ENCODE results near the gene LY6G5B.
"Not testable (repeated sequence)": the region's sequence is repeated elsewhere in the genome, so short reads cannot be mapped to it uniquely, and the experiment has no call there.

The LY6G5B gene

GRCh38 chr6:31705931-31706330 lies 36.2 kb downstream of the LY6G5B start:
- Histone ChIP-seq H3K27me3 (ENCODE audit: control insufficient read depth, insufficient read depth, low read length, poor library complexity, severe bottlenecking) (peaks cover 32% of the 10 kb centered on the region), H3K27ac (ENCODE audit: insufficient read depth, low read depth, low read length, poor library complexity, severe bottlenecking) (no peak overlapping the region), H3K4me3 (ENCODE audit: insufficient read depth, low read depth, low read length) (no peak overlapping the region), H3K36me3 (ENCODE audit: control insufficient read depth, insufficient read depth, low read length) (no peaks in the 10 kb centered on the region), H3K9me3 (ENCODE audit: control insufficient read depth, low read length) (no peaks in the 10 kb centered on the region), H3K4me1 (ENCODE audit: control insufficient read depth, insufficient read depth, low read length) (peaks cover 9% of the 10 kb centered on the region)
- WGBS, 2 experiments = 93 to 95% methylated on average over 6 of the region's 6 CpGs

- Histone ChIP-seq H3K27me3 (ENCODE audit: control insufficient read depth, insufficient read depth, low read length, poor library complexity, severe bottlenecking) (peaks cover 38% of the 10 kb centered on the region), H3K4me3 (ENCODE audit: insufficient read depth, low read depth, low read length) (no peak within 1 kb of the TSS), H3K9me3 (ENCODE audit: control insufficient read depth, low read length) (no peaks in the 10 kb centered on the region), H3K4me1 (ENCODE audit: control insufficient read depth, insufficient read depth, low read length) (peaks cover 11% of the 10 kb centered on the region), H3K36me3 (ENCODE audit: control insufficient read depth, insufficient read depth, low read length) (no peaks in the 10 kb centered on the region), H3K27ac (ENCODE audit: insufficient read depth, low read depth, low read length, poor library complexity, severe bottlenecking) (no peak within 1 kb of the TSS)
- 72 to 87% methylated on average over 3 of the region's 3 CpGs for WGBS, 2 experiments
These were observed 36.8 kb downstream of the LY6G5B start, which contains the start of gene LY6G6F for GRCh38 chr6:31706599-31706998. TSS of gene LY6G6F (plus strand) at chr6:31706866. CDS start at chr6:31706907, 41 bp downstream.

- Histone ChIP-seq H3K4me1 (ENCODE audit: control insufficient read depth, insufficient read depth, low read length) (peaks cover 12% of the 10 kb centered on the region), H3K27me3 (ENCODE audit: control insufficient read depth, insufficient read depth, low read length, poor library complexity, severe bottlenecking) (peaks cover 49% of the 10 kb centered on the region), H3K36me3 (ENCODE audit: control insufficient read depth, insufficient read depth, low read length) (no peaks in the 10 kb centered on the region), H3K27ac (ENCODE audit: insufficient read depth, low read depth, low read length, poor library complexity, severe bottlenecking) (no peak overlapping the region), H3K4me3 (ENCODE audit: insufficient read depth, low read depth, low read length) (no peak overlapping the region), H3K9me3 (ENCODE audit: control insufficient read depth, low read length) (no peaks in the 10 kb centered on the region)
- 90 to 94% methylated on average over 10 of the region's 10 CpGs for WGBS, 2 experiments
These were observed 37.9 kb downstream of the LY6G5B start for GRCh38 chr6:31707701-31708100.

- H3K9me3 ChIP-seq (ENCODE audit: control insufficient read depth, low read length) = no peaks in the 10 kb centered on the region
- H3K4me3 ChIP-seq (ENCODE audit: insufficient read depth, low read depth, low read length) = no peak overlapping the region
- 90 to 93% methylated on average over 2 of the region's 3 CpGs for WGBS, 2 experiments
- H3K4me1 ChIP-seq (ENCODE audit: control insufficient read depth, insufficient read depth, low read length) = peaks cover 14% of the 10 kb centered on the region
- H3K27ac ChIP-seq (ENCODE audit: insufficient read depth, low read depth, low read length, poor library complexity, severe bottlenecking) = no peak overlapping the region
- H3K27me3 ChIP-seq (ENCODE audit: control insufficient read depth, insufficient read depth, low read length, poor library complexity, severe bottlenecking) = peaks cover 51% of the 10 kb centered on the region
- no peaks in the 10 kb centered on the region for H3K36me3 ChIP-seq (ENCODE audit: control insufficient read depth, insufficient read depth, low read length)
These were observed 38.4 kb downstream of the LY6G5B start for GRCh38 chr6:31708224-31708623.

DNA sequence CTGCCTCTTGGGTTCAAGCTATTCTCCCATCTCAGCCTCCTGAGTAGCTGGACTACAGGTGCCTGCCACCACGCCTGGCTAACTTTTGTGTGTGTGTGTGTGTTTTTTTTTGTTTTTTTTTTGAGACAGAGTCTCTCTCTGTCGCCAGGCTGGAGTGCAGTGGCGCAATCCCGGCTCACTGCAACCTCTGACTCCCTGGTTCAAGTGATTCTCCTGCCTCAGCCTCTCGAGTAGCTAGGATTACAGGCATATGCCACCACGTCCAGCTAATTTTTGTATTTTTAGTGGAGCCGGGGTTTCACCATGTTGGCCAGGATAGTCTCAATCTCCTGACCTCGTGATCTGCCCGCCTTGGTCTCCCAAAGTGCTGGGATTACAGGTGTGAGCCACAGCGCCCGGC lies 39.4 kb downstream of the LY6G5B start:
- WGBS, 2 experiments = 90 to 93% methylated on average over 11 of the region's 11 CpGs
- H3K36me3 ChIP-seq (ENCODE audit: control insufficient read depth, insufficient read depth, low read length); H3K9me3 ChIP-seq (ENCODE audit: control insufficient read depth, low read length); H3K4me3 ChIP-seq (ENCODE audit: insufficient read depth, low read depth, low read length); H3K27ac ChIP-seq (ENCODE audit: insufficient read depth, low read depth, low read length, poor library complexity, severe bottlenecking): not testable (repeated sequence)
- Histone ChIP-seq H3K4me1 (ENCODE audit: control insufficient read depth, insufficient read depth, low read length) (peaks cover 23% of the 10 kb centered on the region), H3K27me3 (ENCODE audit: control insufficient read depth, insufficient read depth, low read length, poor library complexity, severe bottlenecking) (peaks cover 51% of the 10 kb centered on the region)

- H3K4me3 ChIP-seq (ENCODE audit: insufficient read depth, low read depth, low read length) = no peak overlapping the region
- 72 to 79% methylated on average over 5 of the region's 5 CpGs for WGBS, 2 experiments
- no peaks in the 10 kb centered on the region for H3K36me3 ChIP-seq (ENCODE audit: control insufficient read depth, insufficient read depth, low read length)
- H3K9me3 ChIP-seq (ENCODE audit: control insufficient read depth, low read length) = no peaks in the 10 kb centered on the region
- no peak overlapping the region for H3K27ac ChIP-seq (ENCODE audit: insufficient read depth, low read depth, low read length, poor library complexity, severe bottlenecking)
- H3K4me1 ChIP-seq (ENCODE audit: control insufficient read depth, insufficient read depth, low read length) = peaks cover 34% of the 10 kb centered on the region
- peaks cover 51% of the 10 kb centered on the region for H3K27me3 ChIP-seq (ENCODE audit: control insufficient read depth, insufficient read depth, low read length, poor library complexity, severe bottlenecking)
These were observed 40.9 kb downstream of the LY6G5B start for GRCh38 chr6:31710523-31711219.

- WGBS, 2 experiments = 81 to 84% methylated on average over 8 of the region's 8 CpGs
- peaks cover 34% of the 10 kb centered on the region for H3K4me1 ChIP-seq (ENCODE audit: control insufficient read depth, insufficient read depth, low read length)
- no peak overlapping the region for H3K4me3 ChIP-seq (ENCODE audit: insufficient read depth, low read depth, low read length)
- no peaks in the 10 kb centered on the region for H3K9me3 ChIP-seq (ENCODE audit: control insufficient read depth, low read length)
- H3K27me3 ChIP-seq (ENCODE audit: control insufficient read depth, insufficient read depth, low read length, poor library complexity, severe bottlenecking) = peaks cover 50% of the 10 kb centered on the region
- H3K36me3 ChIP-seq (ENCODE audit: control insufficient read depth, insufficient read depth, low read length) = no peaks in the 10 kb centered on the region
- H3K27ac ChIP-seq (ENCODE audit: insufficient read depth, low read depth, low read length, poor library complexity, severe bottlenecking) = no peak overlapping the region
These were observed 41.5 kb downstream of the LY6G5B start for GRCh38 chr6:31711233-31711632.

GRCh38 chr6:31712296-31712695 lies 42.5 kb downstream of the LY6G5B start:
- peaks cover 34% of the 10 kb centered on the region for H3K4me1 ChIP-seq (ENCODE audit: control insufficient read depth, insufficient read depth, low read length)
- no peaks in the 10 kb centered on the region for H3K36me3 ChIP-seq (ENCODE audit: control insufficient read depth, insufficient read depth, low read length)
- WGBS, 2 experiments = 91 to 95% methylated on average over 8 of the region's 8 CpGs
- H3K4me3 ChIP-seq (ENCODE audit: insufficient read depth, low read depth, low read length) = no peak overlapping the region
- H3K9me3 ChIP-seq (ENCODE audit: control insufficient read depth, low read length) = no peaks in the 10 kb centered on the region
- H3K27ac ChIP-seq (ENCODE audit: insufficient read depth, low read depth, low read length, poor library complexity, severe bottlenecking) = no peak overlapping the region
- H3K27me3 ChIP-seq (ENCODE audit: control insufficient read depth, insufficient read depth, low read length, poor library complexity, severe bottlenecking) = peaks cover 41% of the 10 kb centered on the region

DNA sequence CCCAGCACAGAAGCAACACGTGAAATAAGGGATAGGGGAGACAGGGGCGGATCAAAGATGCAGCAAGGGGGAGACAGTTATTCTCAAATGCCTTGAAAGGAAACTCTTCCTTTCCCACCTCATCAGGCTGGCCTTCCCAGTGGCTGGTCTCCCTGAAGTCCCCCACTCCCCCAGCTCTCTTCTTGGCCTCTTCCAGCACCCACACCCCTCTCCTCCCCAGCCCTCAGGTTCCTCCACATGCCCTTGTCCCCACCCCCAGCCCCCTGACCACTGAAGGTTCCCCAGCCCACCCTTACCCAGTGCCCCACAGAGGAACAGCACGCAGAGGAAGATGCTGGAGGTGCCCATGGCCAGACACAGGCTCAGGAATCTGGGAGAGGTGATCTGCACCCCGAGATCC lies 43.7 kb downstream of the LY6G5B start:
- peaks cover 38% of the 10 kb centered on the region for H3K27me3 ChIP-seq (ENCODE audit: control insufficient read depth, insufficient read depth, low read length, poor library complexity, severe bottlenecking)
- peaks cover 34% of the 10 kb centered on the region for H3K4me1 ChIP-seq (ENCODE audit: control insufficient read depth, insufficient read depth, low read length)
- H3K4me3 ChIP-seq (ENCODE audit: insufficient read depth, low read depth, low read length) = no peak overlapping the region
- no peaks in the 10 kb centered on the region for H3K36me3 ChIP-seq (ENCODE audit: control insufficient read depth, insufficient read depth, low read length)
- peak overlapping the region; percentile 71 for H3K27ac ChIP-seq (ENCODE audit: insufficient read depth, low read depth, low read length, poor library complexity, severe bottlenecking)
- no peaks in the 10 kb centered on the region for H3K9me3 ChIP-seq (ENCODE audit: control insufficient read depth, low read length)
- WGBS, 2 experiments = 73% methylated on average over 4 of the region's 4 CpGs

DNA sequence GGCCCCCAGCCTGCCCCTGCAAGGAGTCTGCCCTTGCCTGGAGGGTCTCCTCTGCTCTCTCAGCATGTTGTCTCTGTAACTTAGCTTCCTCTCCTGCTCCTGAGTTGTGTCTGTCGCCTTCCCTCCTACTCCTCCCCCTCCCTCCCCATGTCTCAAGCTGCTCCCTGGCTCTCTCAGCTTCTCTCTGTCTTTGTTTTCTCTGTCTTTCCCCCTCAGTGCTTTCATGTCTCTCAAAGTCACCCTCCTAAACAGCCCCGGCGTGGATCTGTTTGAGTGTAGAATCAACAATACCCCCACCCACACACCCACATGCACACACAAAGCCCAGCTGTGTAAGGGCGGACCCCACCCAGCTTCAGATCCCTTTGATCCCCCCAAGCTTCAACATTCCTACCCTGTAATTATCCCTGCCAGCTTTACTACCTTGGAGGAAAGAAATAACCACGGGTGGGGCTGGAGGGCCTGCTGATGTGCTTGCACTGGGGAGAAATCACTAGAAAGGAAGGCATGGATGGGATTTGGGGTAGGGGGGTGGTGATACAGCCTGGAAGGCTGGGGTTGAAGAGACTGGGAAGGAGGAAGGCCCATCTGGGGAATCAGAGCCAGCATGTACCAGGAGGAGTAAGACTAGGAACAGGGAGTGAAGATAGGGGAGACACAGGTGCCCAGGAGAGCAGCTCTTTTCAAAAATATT lies 44.4 kb downstream of the LY6G5B start:
- Histone ChIP-seq H3K27ac (ENCODE audit: insufficient read depth, low read depth, low read length, poor library complexity, severe bottlenecking) (peak overlapping the region; percentile 71), H3K27me3 (ENCODE audit: control insufficient read depth, insufficient read depth, low read length, poor library complexity, severe bottlenecking) (peaks cover 38% of the 10 kb centered on the region), H3K4me3 (ENCODE audit: insufficient read depth, low read depth, low read length) (no peak overlapping the region), H3K36me3 (ENCODE audit: control insufficient read depth, insufficient read depth, low read length) (no peaks in the 10 kb centered on the region), H3K4me1 (ENCODE audit: control insufficient read depth, insufficient read depth, low read length) (peaks cover 34% of the 10 kb centered on the region), H3K9me3 (ENCODE audit: control insufficient read depth, low read length) (no peaks in the 10 kb centered on the region)
- WGBS, 2 experiments = 8 to 10% methylated on average over 5 of the region's 5 CpGs

Measured in ectodermal cell (in vitro differentiated cells).